ENCODE data around the gene USP32. TPM values are rescaled to one million over a fixed set of nuclear protein-coding genes. Genes with fewer than 3 reads are reported as not detected.

The USP32 gene
- total and polyA plus RNA-seq, 7 donors, result 19.5 to 64.9 (median 38.6) TPM

DNA sequence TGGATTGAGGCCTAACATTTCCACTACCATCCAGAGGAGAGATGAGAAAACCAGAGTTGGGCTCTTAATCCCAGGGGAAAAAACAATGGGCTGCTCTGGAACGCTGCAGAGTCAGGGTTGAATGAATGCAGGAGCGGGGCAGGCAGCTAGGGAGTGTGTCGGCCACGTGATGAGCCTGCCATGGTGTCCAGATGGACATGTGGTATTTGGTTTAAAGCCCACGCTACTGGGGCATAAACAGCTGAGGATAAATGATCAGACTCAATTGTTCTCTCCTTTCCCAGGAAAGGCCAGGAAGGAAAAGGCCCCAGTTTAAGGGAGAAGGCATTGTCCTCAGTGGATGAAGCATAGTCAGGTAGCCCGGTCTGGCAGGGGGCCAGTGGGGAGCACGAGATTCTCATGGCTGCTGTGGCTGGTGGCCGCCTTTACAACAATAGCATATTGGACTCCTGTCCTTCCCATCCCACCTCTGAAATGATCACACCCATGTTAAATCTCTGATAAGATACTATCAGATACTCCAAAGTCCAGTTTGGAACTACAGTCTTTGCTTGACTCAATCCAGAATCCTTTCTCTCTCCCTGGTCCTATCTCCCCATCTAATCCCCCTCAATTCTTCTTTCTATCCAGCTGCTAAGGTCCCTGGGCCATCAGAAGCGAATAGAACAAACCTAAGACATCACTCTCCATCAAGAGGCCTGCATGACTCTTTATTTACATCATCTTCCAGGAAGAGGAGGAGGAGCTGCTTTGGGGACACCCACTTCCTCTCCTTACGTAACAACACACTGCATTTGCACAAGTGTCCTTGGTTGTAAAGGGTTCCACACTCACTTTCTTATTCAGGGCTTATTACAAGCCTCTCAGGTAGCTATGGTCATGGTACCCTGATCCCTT lies 221.8 kb downstream of the USP32 start:
- no peak overlapping the region for H3K4me3 ChIP-seq
- WGBS, 3 donors, result 36 to 44% (median 43%) methylated on average over 10 of the region's 10 CpGs
- H3K27ac ChIP-seq, result no peak overlapping the region
- intact Hi-C loops (cut with DNase I), result no loop called here
- no peaks in the 10 kb centered on the region for H3K36me3 ChIP-seq (ENCODE audit: insufficient read depth in 1 of 2, low read depth in 1 of 2)
- DNase-seq, result peak in 1 of 2 donors; percentile 49
- peaks cover 4% of the 10 kb centered on the region for H3K4me1 ChIP-seq
- H3K27me3 ChIP-seq (ENCODE audit: insufficient read depth in 3 of 3, low read length in 2 of 3), result peaks cover 0 to 10% (median 0%) of the 10 kb centered on the region in 3 donors
- no peaks in the 10 kb centered on the region for H3K9me3 ChIP-seq
- peak in 3 of 4 donors; percentile 39 to 45 (median 41) for ATAC-seq
- no peak for TF ChIP-seq CTCF (IDR thresholded peaks at IDR 0.05)

- H3K36me3 ChIP-seq (ENCODE audit: insufficient read depth in 1 of 2, low read depth in 1 of 2), result no peaks in the 10 kb centered on the region
- TF ChIP-seq CTCF (IDR thresholded peaks at IDR 0.05), result no peak
- no peak overlapping the region for H3K27ac ChIP-seq
- peaks cover 4% of the 10 kb centered on the region for H3K4me1 ChIP-seq
- H3K27me3 ChIP-seq (ENCODE audit: insufficient read depth in 3 of 3, low read length in 2 of 3), result peaks cover 0 to 11% (median 0%) of the 10 kb centered on the region in 3 donors
- DNase-seq (no peak), ATAC-seq (no peak)
- 45 to 55% (median 53%) methylated on average over 7 of the region's 7 CpGs for WGBS, 3 donors
- no peak overlapping the region for H3K4me3 ChIP-seq
- intact Hi-C loops (cut with DNase I), result no loop called here
- no peaks in the 10 kb centered on the region for H3K9me3 ChIP-seq
Measured at GRCh38 chr17:60168654-60169053, 223.3 kb downstream of the USP32 start.

DNA sequence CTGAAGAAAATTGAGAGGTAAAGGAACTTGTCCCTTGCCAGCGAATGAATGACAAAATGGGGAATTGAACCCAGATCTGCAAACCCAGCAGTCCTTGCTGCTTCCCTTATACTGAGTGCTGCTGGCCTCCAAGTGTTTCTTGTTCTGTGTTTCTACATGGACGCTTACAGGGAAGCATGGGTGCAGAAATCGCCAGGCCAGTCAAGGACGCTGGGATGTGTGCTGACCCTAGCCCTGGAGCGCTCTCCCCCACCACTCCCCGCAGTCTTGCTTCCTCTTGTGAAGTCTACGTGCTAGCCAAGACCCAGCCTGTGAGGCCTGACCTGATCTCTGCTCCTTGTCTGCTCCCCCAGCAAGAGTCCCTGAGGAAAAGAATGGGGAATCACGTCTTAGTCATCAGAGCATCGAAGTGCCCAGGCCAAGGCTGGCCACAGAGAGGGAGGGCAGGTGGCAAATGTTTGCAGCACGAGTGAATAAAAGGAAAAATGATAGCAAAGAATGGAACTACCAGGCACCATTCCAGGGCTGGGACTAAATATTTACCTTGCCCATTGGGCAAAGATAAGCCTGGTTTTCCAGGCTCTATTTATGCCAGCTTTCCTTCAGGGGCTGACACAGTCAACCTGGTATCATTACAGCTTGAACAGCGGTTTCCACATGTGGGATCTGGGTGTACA lies 224.7 kb downstream of the USP32 start:
- peaks cover 4% of the 10 kb centered on the region for H3K4me1 ChIP-seq
- H3K27me3 ChIP-seq (ENCODE audit: insufficient read depth in 3 of 3, low read length in 2 of 3), result peaks cover 0 to 11% (median 0%) of the 10 kb centered on the region in 3 donors
- no peak for ATAC-seq
- intact Hi-C loops (cut with DNase I), result no loop called here
- no peak for DNase-seq
- H3K9me3 ChIP-seq, result no peaks in the 10 kb centered on the region
- no peaks in the 10 kb centered on the region for H3K36me3 ChIP-seq (ENCODE audit: insufficient read depth in 1 of 2, low read depth in 1 of 2)
- no peak overlapping the region for H3K4me3 ChIP-seq
- H3K27ac ChIP-seq, result no peak overlapping the region
- TF ChIP-seq CTCF (IDR thresholded peaks at IDR 0.05), result no peak
- WGBS, 3 donors, result 52 to 60% (median 57%) methylated on average over 11 of the region's 11 CpGs

DNA sequence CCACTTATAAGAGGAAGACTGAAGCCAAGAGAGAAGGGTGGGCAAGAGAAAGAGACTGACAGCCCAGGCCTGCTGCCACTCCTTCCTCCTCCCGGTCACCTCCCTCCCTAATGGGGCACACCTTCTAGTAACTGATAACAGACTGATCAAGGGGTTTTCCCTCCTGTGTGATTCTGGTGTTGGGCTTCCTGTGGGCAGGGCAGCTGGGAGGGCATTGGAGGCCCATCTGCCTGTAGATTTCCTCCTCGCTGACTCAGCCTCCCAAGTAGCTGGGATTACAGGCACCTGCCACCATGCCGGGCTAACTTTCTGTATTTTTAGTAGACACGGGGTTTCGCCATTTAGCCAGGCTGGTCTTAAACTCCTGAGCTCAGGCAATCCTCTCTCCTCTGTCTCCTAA lies 226.0 kb downstream of the USP32 start:
- no peak for TF ChIP-seq CTCF (IDR thresholded peaks at IDR 0.05)
- H3K4me1 ChIP-seq, result peaks cover 9% of the 10 kb centered on the region
- ATAC-seq (no peak), DNase-seq (no peak)
- no peak overlapping the region for H3K27ac ChIP-seq
- H3K27me3 ChIP-seq (ENCODE audit: insufficient read depth in 3 of 3, low read length in 2 of 3), result peaks cover 0 to 11% (median 0%) of the 10 kb centered on the region in 3 donors
- intact Hi-C loops (cut with DNase I), result no loop called here
- H3K36me3 ChIP-seq (ENCODE audit: insufficient read depth in 1 of 2, low read depth in 1 of 2), result no peaks in the 10 kb centered on the region
- no peaks in the 10 kb centered on the region for H3K9me3 ChIP-seq
- H3K4me3 ChIP-seq, result no peak overlapping the region
- WGBS, 3 donors, result 49 to 61% (median 49%) methylated on average over 5 of the region's 5 CpGs
